C4-2B (cell line): ENCODE results near the gene SPATA31D1.

ENCODE experiments used
- ZFX ChIP-seq: fragments of 450-650 bp; IDR thresholded peaks from 2 replicates; pipeline ENCODE4 v1.6.1; 2017
- TF ChIP-seq, protein P1 (sequence below): fragments of 450-650 bp; conservative IDR thresholded peaks from 2 replicates; pipeline ENCODE4 v1.5.1; 2017; ENCODE audit warnings: mild to moderate bottlenecking

GRCh38 chr9:82020331-82020730 lies 31.8 kb downstream of the SPATA31D1 start:
- TF ChIP-seq, protein P1, sequence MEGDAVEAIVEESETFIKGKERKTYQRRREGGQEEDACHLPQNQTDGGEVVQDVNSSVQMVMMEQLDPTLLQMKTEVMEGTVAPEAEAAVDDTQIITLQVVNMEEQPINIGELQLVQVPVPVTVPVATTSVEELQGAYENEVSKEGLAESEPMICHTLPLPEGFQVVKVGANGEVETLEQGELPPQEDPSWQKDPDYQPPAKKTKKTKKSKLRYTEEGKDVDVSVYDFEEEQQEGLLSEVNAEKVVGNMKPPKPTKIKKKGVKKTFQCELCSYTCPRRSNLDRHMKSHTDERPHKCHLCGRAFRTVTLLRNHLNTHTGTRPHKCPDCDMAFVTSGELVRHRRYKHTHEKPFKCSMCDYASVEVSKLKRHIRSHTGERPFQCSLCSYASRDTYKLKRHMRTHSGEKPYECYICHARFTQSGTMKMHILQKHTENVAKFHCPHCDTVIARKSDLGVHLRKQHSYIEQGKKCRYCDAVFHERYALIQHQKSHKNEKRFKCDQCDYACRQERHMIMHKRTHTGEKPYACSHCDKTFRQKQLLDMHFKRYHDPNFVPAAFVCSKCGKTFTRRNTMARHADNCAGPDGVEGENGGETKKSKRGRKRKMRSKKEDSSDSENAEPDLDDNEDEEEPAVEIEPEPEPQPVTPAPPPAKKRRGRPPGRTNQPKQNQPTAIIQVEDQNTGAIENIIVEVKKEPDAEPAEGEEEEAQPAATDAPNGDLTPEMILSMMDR = no peak
- TF ChIP-seq ZFX = no peak
